OCI-M2 (cell line): ENCODE measurements around the gene SLC17A7.

Experiments
- DNase-seq: peaks from one replicate; lab custom pipeline; 2025; ENCODE audit not compliant: unreplicated experiment; lab: John Stamatoyannopoulos, UW

Gene SLC17A7

GRCh38 chr19:49382639-49383038 is 58.7 kb downstream of the SLC17A7 start:
- DNase-seq: no peak

- DNase-seq: no peak
Observed at GRCh38 chr19:49380391-49380790, 60.9 kb downstream of the SLC17A7 start.
